ENCODE measurements around the gene HAUS7. TPM values are rescaled to one million over a fixed set of nuclear protein-coding genes. Genes with fewer than 3 reads are reported as not detected.

The HAUS7 gene
- total and polyA plus RNA-seq, 2 experiments from 2014 or later, result 19.8 to 22.6 TPM

DNA sequence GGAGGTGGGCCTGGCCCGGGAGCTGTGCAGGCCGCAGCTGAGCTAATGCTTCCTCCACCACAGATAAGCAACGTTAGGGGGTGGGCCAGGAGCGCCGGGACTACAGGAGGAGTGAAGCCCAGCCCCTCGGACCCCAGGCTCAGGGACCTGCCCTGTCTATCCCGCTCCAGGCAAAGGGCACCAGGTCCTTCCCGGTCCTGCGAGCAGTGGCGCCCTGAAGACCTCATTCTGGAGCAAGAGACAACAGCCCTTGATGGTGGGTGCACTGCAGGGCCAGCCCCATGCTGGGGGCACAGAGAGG lies 23.8 kb downstream of the HAUS7 start:
- no peak overlapping the region for H3K27ac ChIP-seq
- H3K9me3 ChIP-seq (ENCODE audit: low read depth), result no peaks in the 10 kb centered on the region
- no peaks in the 10 kb centered on the region for H3K27me3 ChIP-seq
- DNase-seq (ENCODE audit: low read depth in 1 of 2, low spot score in 1 of 2), result no peak
- H3K4me3 ChIP-seq, result no peak overlapping the region
- H3K36me3 ChIP-seq, result no peaks in the 10 kb centered on the region
- no peak for TF ChIP-seq CTCF (IDR thresholded peaks at IDR 0.05; ENCODE audit: low read depth, low read length)
- peaks cover 3% of the 10 kb centered on the region for H3K4me1 ChIP-seq (ENCODE audit: low read depth)

GRCh38 chrX:153445856-153446635 lies 24.3 kb downstream of the HAUS7 start, which contains the start of gene TREX2:
Gene TREX2, minus strand, starts transcription at chrX:153446056. Its CDS starts 626 bp downstream, at chrX:153445430.
- TF ChIP-seq CTCF (IDR thresholded peaks at IDR 0.05; ENCODE audit: low read depth, low read length), result no peak
- H3K36me3 ChIP-seq, result no peaks in the 10 kb centered on the region
- no peaks in the 10 kb centered on the region for H3K27me3 ChIP-seq
- no peak for DNase-seq (ENCODE audit: low read depth in 1 of 2, low spot score in 1 of 2)
- H3K4me3 ChIP-seq, result no peak within 1 kb of the TSS
- H3K9me3 ChIP-seq (ENCODE audit: low read depth), result no peaks in the 10 kb centered on the region
- no peaks in the 10 kb centered on the region for H3K4me1 ChIP-seq (ENCODE audit: low read depth)
- H3K27ac ChIP-seq, result no peak within 1 kb of the TSS

DNA sequence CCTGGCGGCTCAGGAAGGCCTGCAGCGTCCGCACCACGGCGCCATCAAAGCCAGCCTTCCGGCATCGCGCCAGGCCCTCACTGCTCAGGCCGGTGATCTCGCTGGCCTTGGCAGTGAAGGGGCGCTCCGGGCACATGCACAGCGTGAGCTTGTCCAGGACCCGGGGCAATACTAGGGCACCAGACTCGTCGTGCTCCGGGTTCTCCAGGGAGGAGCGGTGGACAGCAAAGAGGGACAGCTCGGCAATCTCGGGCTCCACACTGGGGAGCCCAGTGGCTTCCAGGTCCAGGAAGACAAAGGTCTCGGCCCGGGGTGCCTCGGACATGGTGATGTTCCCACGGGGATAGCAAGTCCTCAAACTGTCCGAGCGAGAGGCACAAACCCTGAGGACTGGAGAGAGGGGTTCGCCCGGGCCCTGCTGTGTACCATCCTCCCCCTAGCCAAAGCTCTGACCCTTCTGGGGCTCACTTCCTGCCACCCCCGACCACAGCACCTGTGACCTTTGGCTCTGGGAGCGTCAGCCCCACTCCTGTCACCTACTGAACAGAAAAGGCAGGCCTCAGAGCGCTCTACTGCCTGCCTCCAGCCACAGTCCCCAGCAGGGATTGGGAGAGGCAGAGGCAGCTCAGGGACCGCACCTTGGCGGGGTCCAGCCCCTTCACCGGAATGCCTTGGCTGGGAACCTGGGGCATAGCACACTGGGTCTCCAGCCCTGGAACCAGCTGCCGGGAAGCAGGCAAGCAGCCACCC lies 25.1 kb downstream of the HAUS7 start:
- Histone ChIP-seq H3K27me3 (no peaks in the 10 kb centered on the region), H3K36me3 (no peaks in the 10 kb centered on the region), H3K4me3 (no peak overlapping the region), H3K27ac (no peak overlapping the region), H3K4me1 (ENCODE audit: low read depth) (no peaks in the 10 kb centered on the region), H3K9me3 (ENCODE audit: low read depth) (no peaks in the 10 kb centered on the region)
- TF ChIP-seq CTCF (IDR thresholded peaks at IDR 0.05; ENCODE audit: low read depth, low read length), result no peak
- DNase-seq (ENCODE audit: low read depth in 1 of 2, low spot score in 1 of 2), result no peak

GRCh38 chrX:153444333-153445011 lies 25.9 kb downstream of the HAUS7 start:
- no peak for DNase-seq (ENCODE audit: low read depth in 1 of 2, low spot score in 1 of 2)
- no peaks in the 10 kb centered on the region for H3K4me1 ChIP-seq (ENCODE audit: low read depth)
- H3K27me3 ChIP-seq, result no peaks in the 10 kb centered on the region
- H3K9me3 ChIP-seq (ENCODE audit: low read depth), result no peaks in the 10 kb centered on the region
- no peak for TF ChIP-seq CTCF (IDR thresholded peaks at IDR 0.05; ENCODE audit: low read depth, low read length)
- no peak overlapping the region for H3K4me3 ChIP-seq
- no peak overlapping the region for H3K27ac ChIP-seq
- no peaks in the 10 kb centered on the region for H3K36me3 ChIP-seq

- Histone ChIP-seq H3K4me1 (ENCODE audit: low read depth) (no peaks in the 10 kb centered on the region), H3K9me3 (ENCODE audit: low read depth) (no peaks in the 10 kb centered on the region), H3K4me3 (no peak overlapping the region), H3K27me3 (no peaks in the 10 kb centered on the region), H3K27ac (no peak overlapping the region), H3K36me3 (no peaks in the 10 kb centered on the region)
- DNase-seq (ENCODE audit: low read depth in 1 of 2, low spot score in 1 of 2), result no peak
- TF ChIP-seq CTCF (IDR thresholded peaks at IDR 0.05; ENCODE audit: low read depth, low read length), result no peak
Observed at GRCh38 chrX:153443476-153444332, 26.7 kb downstream of the HAUS7 start.
